GM18499 (cell line): ENCODE data around the gene LIPC.

Experiments
- ATAC-seq: cut with Tn5 transposase; IDR thresholded peaks from one replicate; pipeline ENCODE4 v1.9.1; 2021; ENCODE audit warnings: moderate number of reproducible peaks; ENCODE audit not compliant: insufficient read depth, unreplicated experiment

The LIPC gene

DNA sequence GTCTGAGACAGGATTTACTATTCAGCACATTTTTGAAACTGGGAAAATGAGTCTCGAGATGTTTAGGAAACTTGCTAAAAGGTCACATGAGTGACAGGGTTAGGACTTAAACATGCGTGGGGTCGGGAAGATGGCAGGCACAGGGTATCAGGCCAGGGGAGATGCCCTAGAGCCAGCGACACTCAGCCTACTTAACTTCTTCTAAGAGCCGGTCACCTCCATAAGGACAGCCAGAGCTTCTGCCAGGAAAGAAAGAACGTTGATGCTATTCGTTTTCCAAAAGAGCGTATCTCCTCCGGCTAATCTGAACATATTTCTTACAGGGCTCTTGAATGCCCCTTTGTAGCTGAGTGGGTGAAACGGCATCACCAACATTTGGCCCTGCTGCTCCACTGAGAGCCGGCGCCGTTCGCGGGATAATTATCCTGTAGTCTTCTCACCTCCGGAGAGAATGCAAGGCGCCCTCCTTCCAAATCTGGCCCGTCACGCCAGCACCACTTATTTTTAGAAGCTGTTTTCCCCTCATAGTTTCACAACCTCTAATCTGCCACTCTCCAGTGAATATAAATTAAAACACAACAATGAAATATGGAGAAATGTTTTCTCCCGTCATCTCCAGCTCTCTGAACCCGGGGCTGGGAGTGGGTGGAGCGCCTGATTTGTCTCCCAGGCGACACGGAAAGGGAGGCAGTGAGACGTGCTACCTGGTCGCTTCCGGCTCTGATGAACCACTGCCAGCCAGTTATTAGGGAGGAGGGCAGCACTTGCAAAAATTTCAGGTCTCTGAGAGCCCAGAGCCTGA lies 58.5 kb downstream of the LIPC start:
- no peak for ATAC-seq

DNA sequence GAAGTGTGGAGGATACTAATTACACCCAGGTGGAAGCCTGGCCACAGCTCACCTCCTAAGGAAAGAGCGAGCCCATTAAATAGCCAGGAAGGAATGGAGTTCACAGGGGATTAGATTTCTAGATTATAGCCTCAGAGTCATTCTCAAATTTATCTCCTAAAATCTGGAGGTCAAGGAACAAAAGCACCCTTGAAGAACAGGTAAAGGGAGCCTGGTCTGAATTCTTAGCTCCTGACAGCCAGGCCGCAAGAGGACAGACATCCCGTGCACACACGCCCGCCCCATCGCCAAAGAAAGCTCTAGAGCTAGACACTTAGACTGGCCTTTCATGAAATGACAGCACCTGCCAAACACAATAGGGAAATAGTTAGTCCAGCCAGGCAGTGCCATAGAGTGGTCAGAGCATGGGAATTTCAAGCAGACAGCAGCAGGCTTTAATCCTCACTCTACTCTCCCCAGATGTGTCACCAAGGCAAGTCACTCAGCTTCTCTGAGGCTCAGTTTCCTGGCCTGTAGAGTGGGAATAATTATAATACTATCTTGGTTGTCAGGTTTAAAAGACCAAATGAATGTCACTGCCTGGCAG lies 59.2 kb downstream of the LIPC start:
- no peak for ATAC-seq

DNA sequence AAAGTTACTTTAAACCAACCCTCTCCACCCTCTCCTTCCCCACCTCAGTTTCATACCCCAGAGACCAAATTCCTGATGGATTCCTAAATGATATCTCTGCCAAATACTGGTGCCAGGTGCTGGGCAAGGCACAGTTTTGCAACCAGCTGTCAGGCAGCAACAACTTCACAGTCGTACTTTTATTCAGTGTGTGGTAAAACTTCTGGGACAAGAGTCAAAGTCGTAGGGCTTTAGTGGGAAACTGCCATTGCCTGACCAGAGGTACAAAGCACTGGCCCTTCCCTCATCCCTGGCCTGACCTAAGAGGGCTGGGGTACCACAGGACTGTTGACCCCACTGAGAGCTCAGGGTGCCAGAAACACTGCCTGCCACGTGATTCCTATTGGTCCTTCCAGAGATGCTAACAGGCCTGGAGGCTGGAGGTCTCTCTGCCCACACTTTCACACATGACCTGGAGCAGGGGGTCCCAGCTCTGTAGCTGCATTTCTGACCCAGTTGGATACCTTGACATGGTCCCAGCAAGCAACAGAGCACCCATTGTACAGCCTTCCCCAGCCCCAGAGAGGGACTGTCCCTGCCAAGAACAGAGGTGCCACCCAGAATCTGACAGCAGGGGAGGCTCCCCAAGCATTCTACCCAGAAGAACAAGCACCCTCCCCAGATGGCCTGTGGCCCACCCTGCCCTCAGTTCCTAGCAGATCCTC lies 59.9 kb downstream of the LIPC start:
- no peak for ATAC-seq

DNA sequence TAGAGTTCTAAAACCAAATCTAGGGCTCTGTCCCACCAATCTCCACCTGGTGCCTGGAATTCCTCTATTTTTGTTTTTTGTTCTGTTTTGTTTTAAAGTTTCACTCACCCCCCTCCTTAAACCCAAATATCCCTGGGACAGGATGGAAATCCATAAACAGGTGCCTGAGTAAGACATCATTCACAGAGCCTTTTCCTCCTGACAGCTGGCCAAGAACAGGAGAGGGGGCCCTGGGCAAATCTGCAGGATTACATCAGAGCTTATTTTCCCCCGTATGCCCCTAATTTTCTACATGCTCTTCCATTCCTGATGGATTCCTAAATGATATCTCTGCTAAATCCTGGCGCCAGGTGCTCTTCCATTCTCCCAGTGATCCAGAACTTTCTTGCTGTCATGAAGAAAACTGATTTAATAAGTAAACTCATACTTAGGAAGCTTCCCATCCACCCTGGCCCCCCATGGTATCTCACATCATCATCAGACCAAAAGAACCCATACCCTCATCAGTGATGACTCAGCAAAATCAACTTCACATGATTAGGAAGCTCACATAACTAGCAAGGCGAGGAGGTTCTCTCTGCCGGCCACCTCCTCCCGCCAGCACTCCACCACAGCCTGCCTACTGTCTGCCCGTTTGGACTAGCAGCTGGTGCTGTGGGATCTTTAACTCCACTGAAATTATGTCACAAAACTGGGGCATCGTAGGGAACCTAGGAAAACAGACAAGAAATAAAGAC lies 61.0 kb downstream of the LIPC start:
- no peak for ATAC-seq

DNA sequence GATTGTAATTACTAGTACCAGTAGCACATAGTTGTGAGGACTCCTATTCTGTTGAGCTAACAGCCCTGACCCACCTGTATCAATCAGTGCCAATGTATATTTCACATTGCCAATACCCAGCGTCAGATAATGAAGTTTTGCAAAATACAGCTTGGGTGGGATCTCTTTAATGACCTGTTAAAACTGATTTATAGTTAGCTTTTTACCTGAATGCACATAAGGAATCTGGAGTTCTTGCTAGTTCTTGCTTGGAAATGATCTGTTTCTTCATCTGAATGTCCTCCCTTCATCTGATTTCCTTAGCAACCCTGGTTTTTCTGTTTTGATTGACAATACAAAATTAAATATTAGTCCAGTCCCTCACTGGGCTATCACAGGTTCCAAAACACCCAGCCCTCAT lies 62.8 kb downstream of the LIPC start:
- ATAC-seq, result no peak

DNA sequence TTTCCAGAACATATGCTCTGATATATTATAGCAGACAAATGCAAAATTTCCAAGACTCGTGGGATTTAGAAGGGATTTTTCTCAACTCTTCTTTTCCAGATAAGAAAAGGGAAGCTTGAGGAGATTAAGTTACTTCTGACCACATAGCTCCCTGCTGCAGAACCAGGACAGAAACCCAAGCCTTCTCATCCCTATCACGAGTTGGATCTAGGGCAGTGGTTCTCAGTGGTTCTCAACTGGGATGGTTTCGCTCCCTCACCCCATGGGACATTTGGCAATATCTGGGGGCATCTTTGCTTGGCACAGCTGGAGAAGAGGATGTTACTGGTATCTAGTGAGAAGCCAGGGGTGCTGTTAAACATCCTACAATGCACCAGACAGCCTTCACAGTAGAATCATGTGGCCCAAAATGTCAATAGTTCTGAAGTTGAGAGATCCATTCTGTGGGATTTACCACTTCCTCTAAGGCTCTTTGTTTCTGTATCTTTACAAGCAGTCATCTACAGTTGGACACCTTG lies 64.2 kb downstream of the LIPC start:
- no peak for ATAC-seq

DNA sequence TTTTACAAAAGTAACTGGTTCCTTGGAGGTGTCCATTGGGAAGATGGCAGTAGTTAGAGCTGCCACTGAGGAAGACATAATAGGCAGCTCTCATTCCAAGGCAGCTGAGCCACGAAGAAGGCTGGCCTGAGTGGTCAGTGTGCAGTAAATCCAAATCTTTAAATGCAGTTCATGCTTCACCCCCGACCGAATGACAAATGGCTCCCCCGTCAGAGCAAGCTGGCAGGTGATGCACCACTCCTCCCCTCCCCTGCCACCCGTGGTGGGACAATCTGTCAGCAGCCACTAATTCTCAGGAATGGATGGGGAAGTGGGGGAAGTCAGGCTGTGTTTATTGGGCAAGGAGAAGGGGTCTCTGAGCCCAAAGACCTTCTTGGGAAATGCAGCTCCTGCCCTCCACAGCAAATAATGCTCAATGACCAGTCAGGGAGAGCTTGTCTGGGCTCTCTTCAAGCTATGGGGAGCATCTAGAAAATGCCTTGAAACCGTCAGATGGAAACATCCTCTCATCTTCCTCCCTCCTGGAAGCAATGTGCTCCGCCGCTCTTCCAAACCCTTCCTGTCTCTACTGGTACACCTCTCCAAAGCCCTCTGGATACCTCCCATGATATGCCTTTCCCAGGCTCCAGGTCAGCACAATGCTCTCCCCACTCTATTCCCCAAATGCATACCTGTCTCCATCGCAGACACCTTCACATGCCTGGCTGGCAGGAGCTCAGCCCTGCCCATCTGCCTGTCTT lies 65.4 kb downstream of the LIPC start:
- ATAC-seq, result no peak

DNA sequence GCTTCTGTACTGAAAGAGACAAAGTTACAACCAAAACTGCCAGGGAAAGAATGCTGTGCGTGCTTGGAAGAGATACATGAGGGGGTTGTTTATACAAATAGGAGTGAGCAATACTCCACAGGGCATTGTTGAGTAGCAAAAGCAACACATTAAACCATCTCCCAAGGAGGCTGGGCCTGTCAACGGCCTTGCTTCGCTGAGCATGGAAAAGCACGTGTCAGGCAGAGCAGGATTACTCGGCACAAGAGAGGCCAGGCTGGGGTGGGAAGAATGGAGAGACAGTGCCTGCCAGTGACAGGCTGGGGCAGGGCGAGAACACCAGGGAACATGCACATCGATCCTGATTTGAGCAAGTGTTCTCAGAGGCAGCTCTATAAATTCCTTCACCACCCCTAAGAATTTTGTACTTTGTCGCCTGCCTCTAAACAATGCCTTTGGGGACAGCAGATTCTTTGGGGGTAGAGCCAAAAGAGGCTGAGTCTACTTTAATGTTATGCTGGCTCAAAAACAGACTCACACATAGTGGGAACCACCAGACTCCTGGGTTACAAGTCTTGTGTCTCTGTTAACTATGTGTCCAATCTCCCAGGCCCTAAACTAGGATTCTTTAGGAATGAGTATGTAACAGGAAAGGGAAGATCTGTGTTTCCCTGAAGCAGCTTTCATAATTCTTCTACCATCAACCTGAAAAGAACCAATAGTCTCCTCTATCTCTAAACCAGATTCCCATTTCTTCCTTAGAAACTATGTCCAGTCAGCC lies 67.2 kb downstream of the LIPC start:
- ATAC-seq, result no peak

DNA sequence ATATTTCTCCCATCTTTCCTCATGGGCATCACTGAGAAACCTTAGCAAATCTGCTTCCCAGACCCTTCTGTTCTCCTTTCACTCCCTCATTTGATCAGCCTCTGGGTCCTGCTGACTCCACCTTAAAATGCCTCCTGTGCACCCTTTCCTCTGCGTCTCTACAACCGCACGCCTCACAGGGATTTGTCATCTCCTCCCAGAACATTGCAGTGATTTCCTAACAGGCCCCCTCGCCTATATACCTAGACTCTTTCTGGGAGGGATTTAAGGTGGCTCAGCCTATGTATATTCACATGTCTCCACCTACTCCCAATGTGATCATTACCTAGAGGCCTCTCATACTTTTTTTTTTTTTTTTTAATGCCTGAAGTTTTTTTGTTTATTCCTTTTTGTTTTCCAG lies 69.2 kb downstream of the LIPC start:
- no peak for ATAC-seq

DNA sequence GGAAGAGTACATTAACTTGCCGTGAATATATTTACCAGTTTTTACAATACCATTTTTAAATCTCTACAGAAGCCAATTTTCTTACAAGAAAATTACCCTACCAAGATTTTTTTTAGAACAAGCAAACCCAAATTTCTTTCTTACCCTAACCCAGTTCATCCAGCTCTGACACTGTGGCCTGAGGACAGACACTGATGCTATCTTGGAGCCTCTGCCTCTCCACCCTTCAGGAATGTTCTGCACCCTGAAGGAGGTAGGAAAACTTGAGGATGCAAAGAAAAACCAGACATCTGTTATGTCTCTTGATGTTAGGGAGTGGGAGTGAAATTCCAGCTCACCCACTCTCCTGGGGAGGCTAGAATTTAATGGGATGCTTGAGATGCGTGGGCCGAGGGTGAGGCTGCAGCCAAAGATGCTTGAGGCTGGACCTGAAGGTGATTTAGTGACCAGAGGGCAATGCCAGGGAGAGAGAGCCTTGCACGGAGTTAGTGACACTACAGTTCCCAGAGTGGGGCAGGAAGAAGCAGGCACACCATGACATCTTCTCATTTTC lies 69.9 kb downstream of the LIPC start:
- ATAC-seq, result no peak

DNA sequence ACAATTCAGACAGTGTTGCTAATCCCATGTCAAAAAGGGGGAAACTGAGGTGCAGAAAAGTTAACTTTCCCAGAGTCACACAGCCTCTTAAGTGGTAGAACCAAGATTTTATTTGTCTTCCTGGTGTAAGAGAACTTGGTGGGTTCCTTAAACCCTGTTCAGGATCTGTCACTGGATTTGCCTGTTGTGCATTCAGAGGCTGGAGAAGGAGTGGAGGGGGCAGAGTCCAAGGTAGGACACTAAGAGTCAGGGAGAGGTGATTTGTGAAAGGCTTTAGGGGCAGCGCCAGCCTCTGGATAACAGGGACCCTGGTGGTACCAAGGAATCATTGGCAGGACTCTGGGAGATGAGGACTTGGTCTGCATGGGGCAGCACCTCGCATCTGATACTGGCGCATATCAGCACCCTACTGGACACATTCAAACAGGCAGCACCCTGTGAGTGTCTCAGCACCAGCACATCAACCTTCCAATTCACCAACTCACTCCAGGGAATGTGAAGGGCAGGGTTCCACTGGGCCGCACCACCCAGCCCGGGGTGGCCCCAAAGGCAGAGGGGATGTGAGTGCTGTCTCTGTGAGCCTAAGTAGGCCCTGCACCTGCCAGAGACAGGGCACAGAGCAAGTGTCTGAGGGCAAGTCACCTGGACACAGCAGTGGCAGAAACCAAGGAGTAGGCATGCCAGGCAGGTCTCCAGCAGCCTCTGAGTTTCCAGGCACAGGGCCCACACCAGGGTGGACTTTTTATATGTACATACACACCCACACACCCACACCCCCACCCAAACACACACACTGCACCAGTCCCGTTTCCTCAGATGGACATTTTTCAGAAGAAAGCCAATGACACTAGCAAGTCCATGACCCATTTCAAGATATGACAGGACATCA lies 71.6 kb downstream of the LIPC start:
- ATAC-seq, result no peak

DNA sequence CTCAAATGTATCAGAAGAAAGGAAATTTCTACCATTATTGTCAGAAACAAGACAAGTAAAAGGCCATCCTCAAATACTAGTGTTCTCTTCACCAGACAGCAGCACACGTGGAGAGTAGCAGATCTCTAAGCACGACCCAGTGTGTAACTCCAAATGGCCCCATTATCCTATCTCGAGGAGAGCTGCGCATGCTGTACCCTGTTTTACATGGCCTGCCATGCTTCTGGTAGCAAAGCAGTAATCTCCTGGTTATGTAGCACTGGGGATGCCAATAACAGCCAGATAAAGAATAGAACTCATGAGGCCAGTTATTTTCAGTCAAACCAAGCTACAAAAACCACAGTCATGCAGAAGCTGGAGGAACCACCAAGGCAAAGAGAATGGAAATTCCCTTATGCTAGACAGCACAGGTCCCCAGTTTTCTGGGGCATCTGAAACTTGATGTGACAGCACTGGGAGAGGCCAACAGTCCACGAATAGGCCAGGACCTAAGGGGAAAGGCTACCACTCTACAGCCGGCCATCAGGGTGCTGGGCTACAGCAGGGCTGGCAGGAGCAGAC lies 73.0 kb downstream of the LIPC start:
- ATAC-seq, result no peak

DNA sequence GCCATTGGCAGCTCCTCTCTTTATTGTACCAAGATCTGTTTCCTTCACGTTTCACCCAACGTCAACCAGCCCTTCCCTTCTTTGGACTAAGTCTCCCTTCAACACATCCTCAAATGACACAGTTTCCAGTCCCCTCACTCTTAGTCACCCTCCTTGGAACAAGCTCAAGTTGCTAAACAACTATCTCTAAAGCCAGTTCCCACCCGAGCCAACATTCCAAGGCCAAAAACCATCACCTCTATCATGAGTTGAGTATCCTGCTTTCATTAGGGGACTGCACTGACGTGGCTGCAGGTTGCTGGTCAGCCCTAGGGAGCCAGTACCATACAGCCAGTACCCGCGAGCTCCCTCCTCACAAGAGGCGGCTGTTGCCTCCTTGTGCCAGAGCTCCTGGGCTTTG lies 73.8 kb downstream of the LIPC start:
- ATAC-seq, result no peak

DNA sequence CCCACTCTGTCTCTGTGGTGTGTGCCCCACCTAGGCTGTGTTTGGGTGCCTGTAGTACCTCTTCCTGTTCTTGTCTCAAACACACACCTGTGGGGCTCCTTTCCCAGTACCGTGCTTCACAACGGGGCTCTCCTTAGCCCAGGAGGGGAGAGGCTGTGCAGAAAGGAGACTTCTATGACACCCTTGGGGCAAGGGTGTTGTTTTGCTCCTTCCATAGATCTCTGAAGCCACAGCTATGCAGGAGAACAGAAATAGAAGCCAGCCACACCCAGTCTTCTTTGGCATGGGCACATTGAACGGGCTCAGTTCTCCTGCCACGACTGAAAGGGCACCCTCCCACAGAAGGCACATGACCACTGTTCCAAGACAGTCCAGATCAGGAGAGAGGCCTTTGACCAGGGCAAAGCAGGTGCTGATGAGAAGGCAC lies 74.3 kb downstream of the LIPC start:
- no peak for ATAC-seq

DNA sequence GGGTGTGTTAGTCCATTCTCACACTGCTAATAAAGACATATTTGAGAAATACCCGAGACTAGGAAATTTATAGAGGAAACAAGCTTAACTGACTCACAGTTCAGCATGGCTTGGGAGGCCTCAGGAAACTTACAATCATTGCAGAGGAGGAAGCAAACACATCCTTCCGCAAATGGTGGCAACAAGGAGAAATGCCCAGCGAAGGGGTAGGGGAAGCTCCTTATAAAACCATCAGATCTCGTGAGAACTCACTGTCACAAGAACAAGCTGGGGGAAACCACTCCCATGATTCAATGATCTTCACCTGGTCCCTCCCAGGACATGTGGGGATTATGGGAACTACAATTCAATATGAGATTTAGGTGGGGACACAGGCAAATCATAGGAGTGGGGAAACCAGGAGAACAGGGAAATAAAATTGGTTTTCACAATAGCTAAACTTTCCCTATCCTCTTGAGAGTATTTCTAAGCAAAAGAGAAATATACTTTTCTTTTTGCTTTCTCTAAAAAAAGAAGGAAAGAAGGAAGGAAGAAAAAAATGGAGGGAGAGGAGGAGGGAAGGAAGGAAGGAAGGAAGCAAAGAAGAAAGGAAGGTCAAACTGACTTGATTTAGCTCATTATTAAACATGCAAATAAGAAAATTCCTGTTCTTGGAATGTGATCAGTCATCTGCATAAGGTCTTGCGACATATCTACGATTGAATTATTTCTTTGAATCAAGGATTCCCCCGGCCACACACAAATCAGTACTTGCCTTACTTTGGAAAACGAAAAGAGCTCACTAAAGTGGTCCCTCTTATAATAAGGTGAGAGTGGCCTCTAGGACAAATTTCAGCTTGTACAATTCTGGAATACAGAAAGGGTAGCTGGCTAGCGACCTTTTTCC lies 75.2 kb downstream of the LIPC start:
- no peak for ATAC-seq

DNA sequence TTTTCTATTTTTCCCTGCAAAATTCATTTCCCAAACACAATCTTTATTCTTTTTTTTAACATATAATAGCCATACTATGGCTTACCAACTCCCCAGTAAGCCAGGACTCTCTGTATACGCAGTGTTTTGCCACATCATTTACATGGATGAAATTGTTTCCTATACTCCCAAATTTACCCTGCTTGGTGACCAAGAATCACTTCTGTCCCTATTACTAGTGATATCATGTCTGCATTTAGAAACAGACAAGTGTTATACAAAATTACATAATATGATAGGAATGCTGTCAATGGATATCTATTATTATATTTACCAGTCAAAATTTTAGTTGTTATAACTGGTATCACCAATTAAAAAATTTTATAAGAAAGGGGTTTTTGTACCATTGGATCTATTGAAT lies 77.8 kb downstream of the LIPC start:
- no peak for ATAC-seq
